Tibial nerve (tissue), 4 donors: ENCODE measurements around the gene CAMK1D.

Source experiments
- EP300 ChIP-seq, 2 donors: sonication (generic); formaldehyde crosslinking; IDR thresholded peaks; one replicate each; pipeline ENCODE4 v1.6.1; 2017; ENCODE audit warnings: antibody characterized with exemption in 2 of 2, mild to moderate bottlenecking in 1 of 2
- TF ChIP-seq, protein P1 (sequence below), 5 experiments: fragments of 200-600 bp in 3 of 5; fragments of 450-650 bp in 2 of 5; sonication (generic) in 3 of 5; IDR thresholded peaks; one replicate each; pipeline ENCODE4 v1.5.1; 2016 to 2019; ENCODE audit warnings: antibody characterized with exemption in 5 of 5, mild to moderate bottlenecking in 3 of 5, moderate library complexity in 2 of 5

GRCh38 chr10:12862459-12862858, 513.1 kb downstream of the CAMK1D start:
- TF ChIP-seq, protein P1, sequence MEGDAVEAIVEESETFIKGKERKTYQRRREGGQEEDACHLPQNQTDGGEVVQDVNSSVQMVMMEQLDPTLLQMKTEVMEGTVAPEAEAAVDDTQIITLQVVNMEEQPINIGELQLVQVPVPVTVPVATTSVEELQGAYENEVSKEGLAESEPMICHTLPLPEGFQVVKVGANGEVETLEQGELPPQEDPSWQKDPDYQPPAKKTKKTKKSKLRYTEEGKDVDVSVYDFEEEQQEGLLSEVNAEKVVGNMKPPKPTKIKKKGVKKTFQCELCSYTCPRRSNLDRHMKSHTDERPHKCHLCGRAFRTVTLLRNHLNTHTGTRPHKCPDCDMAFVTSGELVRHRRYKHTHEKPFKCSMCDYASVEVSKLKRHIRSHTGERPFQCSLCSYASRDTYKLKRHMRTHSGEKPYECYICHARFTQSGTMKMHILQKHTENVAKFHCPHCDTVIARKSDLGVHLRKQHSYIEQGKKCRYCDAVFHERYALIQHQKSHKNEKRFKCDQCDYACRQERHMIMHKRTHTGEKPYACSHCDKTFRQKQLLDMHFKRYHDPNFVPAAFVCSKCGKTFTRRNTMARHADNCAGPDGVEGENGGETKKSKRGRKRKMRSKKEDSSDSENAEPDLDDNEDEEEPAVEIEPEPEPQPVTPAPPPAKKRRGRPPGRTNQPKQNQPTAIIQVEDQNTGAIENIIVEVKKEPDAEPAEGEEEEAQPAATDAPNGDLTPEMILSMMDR (IDR thresholded peaks at IDR 0.05), result no peak
- no peak for TF ChIP-seq EP300 (IDR thresholded peaks at IDR 0.05)
